ENCODE measurements around the gene TXLNG. TPM values are rescaled to one million over a fixed set of nuclear protein-coding genes. Genes with fewer than 3 reads are reported as not detected.

Gene TXLNG
- total RNA-seq, 2 donors from 2014 or later: 6.2 to 10.1 TPM

GRCh38 chrX:16786791-16787735, 797 bp downstream of the TXLNG start:
- Histone ChIP-seq H3K27ac (peak overlapping the region; percentile 88), H3K9me3 (no peaks in the 10 kb centered on the region), H3K4me1 (peaks cover 0 to 17% of the 10 kb centered on the region in 2 donors), H3K4me3 (peak overlapping the region; percentile 65 to 93), H3K36me3 (no peaks in the 10 kb centered on the region), H3K27me3 (no peaks in the 10 kb centered on the region)
- TF ChIP-seq, protein P1, sequence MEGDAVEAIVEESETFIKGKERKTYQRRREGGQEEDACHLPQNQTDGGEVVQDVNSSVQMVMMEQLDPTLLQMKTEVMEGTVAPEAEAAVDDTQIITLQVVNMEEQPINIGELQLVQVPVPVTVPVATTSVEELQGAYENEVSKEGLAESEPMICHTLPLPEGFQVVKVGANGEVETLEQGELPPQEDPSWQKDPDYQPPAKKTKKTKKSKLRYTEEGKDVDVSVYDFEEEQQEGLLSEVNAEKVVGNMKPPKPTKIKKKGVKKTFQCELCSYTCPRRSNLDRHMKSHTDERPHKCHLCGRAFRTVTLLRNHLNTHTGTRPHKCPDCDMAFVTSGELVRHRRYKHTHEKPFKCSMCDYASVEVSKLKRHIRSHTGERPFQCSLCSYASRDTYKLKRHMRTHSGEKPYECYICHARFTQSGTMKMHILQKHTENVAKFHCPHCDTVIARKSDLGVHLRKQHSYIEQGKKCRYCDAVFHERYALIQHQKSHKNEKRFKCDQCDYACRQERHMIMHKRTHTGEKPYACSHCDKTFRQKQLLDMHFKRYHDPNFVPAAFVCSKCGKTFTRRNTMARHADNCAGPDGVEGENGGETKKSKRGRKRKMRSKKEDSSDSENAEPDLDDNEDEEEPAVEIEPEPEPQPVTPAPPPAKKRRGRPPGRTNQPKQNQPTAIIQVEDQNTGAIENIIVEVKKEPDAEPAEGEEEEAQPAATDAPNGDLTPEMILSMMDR (IDR thresholded peaks at IDR 0.05): no peak
- DNase-seq (ENCODE audit: low spot score): no peak

GRCh38 chrX:16788477-16788876, 2.2 kb downstream of the TXLNG start:
- DNase-seq (ENCODE audit: low spot score): peak; percentile 67
- Histone ChIP-seq H3K4me1 (peaks cover 0 to 17% of the 10 kb centered on the region in 2 donors), H3K4me3 (no peak overlapping the region), H3K36me3 (peaks cover 1% of the 10 kb centered on the region), H3K9me3 (no peaks in the 10 kb centered on the region), H3K27ac (no peak overlapping the region), H3K27me3 (no peaks in the 10 kb centered on the region)
- TF ChIP-seq, protein P1 (IDR thresholded peaks at IDR 0.05): no peak

DNA sequence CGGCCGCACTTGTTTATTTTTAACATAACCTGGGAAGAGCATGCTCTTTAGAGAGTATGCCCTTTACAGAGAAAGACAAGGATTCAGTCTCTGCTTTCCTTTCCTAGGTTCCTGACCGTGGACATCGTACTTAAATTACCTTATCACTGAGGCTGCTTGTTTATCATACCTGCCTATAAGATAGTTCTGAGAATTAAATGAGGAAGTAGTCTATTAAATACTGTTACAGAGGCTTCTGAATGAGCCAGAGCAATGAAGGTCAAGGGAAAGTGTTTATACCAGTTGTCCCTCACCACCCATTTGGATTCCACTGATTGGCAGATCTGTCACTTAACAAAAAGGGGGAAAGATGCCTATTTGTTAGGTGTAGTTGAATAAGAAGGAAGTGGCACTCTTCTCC, 10.0 kb downstream of the TXLNG start:
- TF ChIP-seq, protein P1 (IDR thresholded peaks at IDR 0.05): no peak
- no peaks in the 10 kb centered on the region for H3K9me3 ChIP-seq
- H3K4me3 ChIP-seq: no peak overlapping the region
- H3K27ac ChIP-seq: no peak overlapping the region
- H3K4me1 ChIP-seq: no peaks in the 10 kb centered on the region
- H3K27me3 ChIP-seq: no peaks in the 10 kb centered on the region
- DNase-seq (ENCODE audit: low spot score): no peak
- H3K36me3 ChIP-seq: peaks cover 14% of the 10 kb centered on the region

GRCh38 chrX:16797358-16797757, 11.1 kb downstream of the TXLNG start:
- Histone ChIP-seq H3K27me3 (no peaks in the 10 kb centered on the region), H3K36me3 (peaks cover 14% of the 10 kb centered on the region), H3K9me3 (no peaks in the 10 kb centered on the region), H3K27ac (no peak overlapping the region), H3K4me3 (no peak overlapping the region), H3K4me1 (no peaks in the 10 kb centered on the region)
- DNase-seq (ENCODE audit: low spot score): no peak
- TF ChIP-seq, protein P1 (IDR thresholded peaks at IDR 0.05): no peak

GRCh38 chrX:16797841-16798240, 11.6 kb downstream of the TXLNG start:
- TF ChIP-seq, protein P1 (IDR thresholded peaks at IDR 0.05): no peak
- peaks cover 14% of the 10 kb centered on the region for H3K36me3 ChIP-seq
- H3K27ac ChIP-seq: no peak overlapping the region
- H3K27me3 ChIP-seq: no peaks in the 10 kb centered on the region
- no peaks in the 10 kb centered on the region for H3K9me3 ChIP-seq
- H3K4me3 ChIP-seq: no peak overlapping the region
- no peaks in the 10 kb centered on the region for H3K4me1 ChIP-seq
- DNase-seq (ENCODE audit: low spot score): no peak
